A673 (cell line): ENCODE measurements around the gene TMEM213. TPM values are rescaled to one million over a fixed set of nuclear protein-coding genes. Genes with fewer than 3 reads are reported as not detected.

Experiments used
- BruUV-seq: library from RNA; stranded (reverse); fragments of 400-500 nt; replicated peaks from 2 replicates; lab custom pipeline; 2021; lab: Mats Ljungman, UMichigan
- CTCF ChIA-PET: fragments of 300-600 bp; sonication (Branson Sonifier 250); formaldehyde crosslinking; loops from one replicate; lab custom pipeline; 2022; ENCODE audit warnings: antibody characterized with exemption; lab: Charles Lee
- POLR2A ChIA-PET: fragments of 300-600 bp; sonication (Branson Sonifier 250); formaldehyde crosslinking; loops from one replicate; lab custom pipeline; 2022; ENCODE audit warnings: antibody characterized with exemption; ENCODE audit not compliant: low non-redundant PET; lab: Charles Lee
- DNase-seq: peaks from one replicate; pipeline ENCODE4 v3.0.0-alpha.2; 2015; ENCODE audit warnings: low spot score
- H3K27ac ChIP-seq: fragments of 200-600 bp; sonication (generic); 2 replicates; pipeline ENCODE4 v1.5.1; 2016; ENCODE audit warnings: mixed run types, low read depth, mild to moderate bottlenecking, mixed read lengths, antibody characterized with exemption, low read length; ENCODE audit not compliant: poor library complexity, severe bottlenecking
- H3K27me3 ChIP-seq: fragments of 200-600 bp; sonication (generic); replicated peaks from 2 replicates; pipeline ENCODE4 v1.6.1; 2017; ENCODE audit warnings: mixed run types, low read depth, mild to moderate bottlenecking, mixed read lengths, antibody characterized with exemption, low read length; ENCODE audit not compliant: insufficient read depth, poor library complexity
- H3K36me3 ChIP-seq: fragments of 200-600 bp; sonication (generic); 2 replicates; pipeline ENCODE4 v1.6.1; 2016; ENCODE audit warnings: mixed run types, mild to moderate bottlenecking, mixed read lengths, antibody characterized with exemption, low read length; ENCODE audit not compliant: insufficient read depth, poor library complexity, severe bottlenecking
- H3K4me1 ChIP-seq: fragments of 200-600 bp; sonication (generic); 2 replicates; pipeline ENCODE4 v1.6.1; 2017; ENCODE audit warnings: mixed run types, mild to moderate bottlenecking, mixed read lengths, antibody characterized with exemption, low read length; ENCODE audit not compliant: insufficient read depth, poor library complexity, severe bottlenecking
- H3K4me3 ChIP-seq: fragments of 200-600 bp; sonication (generic); 2 replicates; pipeline ENCODE4 v1.5.1; 2016; ENCODE audit warnings: low read depth, mixed run types, mild to moderate bottlenecking, mixed read lengths, low read length; ENCODE audit not compliant: poor library complexity, severe bottlenecking
- H3K9me3 ChIP-seq: fragments of 200-600 bp; sonication (generic); 2 replicates; pipeline ENCODE4 v1.6.1; 2016; ENCODE audit warnings: mixed run types, low read depth, mild to moderate bottlenecking, mixed read lengths, antibody characterized with exemption, low read length; ENCODE audit not compliant: poor library complexity, severe bottlenecking
- EZH2 ChIP-seq: fragments of 200-600 bp; sonication (generic); IDR thresholded peaks from 2 replicates; pipeline ENCODE4 v1.6.1; 2017; ENCODE audit warnings: borderline replicate concordance, low read depth, mild to moderate bottlenecking, mixed read lengths, antibody characterized with exemption, low read length; ENCODE audit not compliant: poor library complexity, severe bottlenecking
- intact Hi-C: fragments of 100-400 bp; cut with micrococcal nuclease; formaldehyde crosslinking; loops from one replicate; pipeline ENCODE4 v1.10.0; 2022; ENCODE audit not compliant: unreplicated experiment
- total RNA-seq: library from RNA; stranded (reverse); gene quantifications from 2 replicates; pipeline ENCODE4 v1.2.3, GENCODE V29; 2021
- TF ChIP-seq, protein P1 (sequence below): fragments of 300-800, 200-600 bp; sonication (generic); conservative IDR thresholded peaks from 2 replicates; pipeline ENCODE4 v1.5.1; 2017; ENCODE audit warnings: low read depth, mild to moderate bottlenecking, antibody characterized with exemption, low read length, moderate library complexity, mixed read lengths

Gene TMEM213
- total RNA-seq, 1 experiment from 2014 or later = not detected

DNA sequence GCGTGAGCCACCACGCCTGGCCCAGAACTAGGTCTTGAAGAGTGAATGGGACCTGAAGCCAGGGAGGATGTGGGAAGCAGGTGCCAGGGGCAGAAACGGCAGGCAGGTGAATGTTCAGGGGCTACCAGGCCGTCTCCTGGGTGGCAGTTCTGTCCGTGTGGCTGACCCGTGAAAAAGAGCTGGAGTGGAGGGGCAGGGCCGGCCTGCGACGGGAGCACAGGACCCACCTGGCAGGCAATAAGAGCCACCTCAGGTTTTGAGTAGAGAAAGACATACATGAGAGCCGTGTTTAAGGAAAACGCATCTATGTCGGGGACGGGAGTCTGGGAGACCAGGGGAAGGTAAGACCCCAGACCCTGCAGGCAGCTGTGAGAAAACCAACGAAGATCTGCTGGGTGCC lies 70.9 kb downstream of the TMEM213 start:
- TF ChIP-seq, protein P1, sequence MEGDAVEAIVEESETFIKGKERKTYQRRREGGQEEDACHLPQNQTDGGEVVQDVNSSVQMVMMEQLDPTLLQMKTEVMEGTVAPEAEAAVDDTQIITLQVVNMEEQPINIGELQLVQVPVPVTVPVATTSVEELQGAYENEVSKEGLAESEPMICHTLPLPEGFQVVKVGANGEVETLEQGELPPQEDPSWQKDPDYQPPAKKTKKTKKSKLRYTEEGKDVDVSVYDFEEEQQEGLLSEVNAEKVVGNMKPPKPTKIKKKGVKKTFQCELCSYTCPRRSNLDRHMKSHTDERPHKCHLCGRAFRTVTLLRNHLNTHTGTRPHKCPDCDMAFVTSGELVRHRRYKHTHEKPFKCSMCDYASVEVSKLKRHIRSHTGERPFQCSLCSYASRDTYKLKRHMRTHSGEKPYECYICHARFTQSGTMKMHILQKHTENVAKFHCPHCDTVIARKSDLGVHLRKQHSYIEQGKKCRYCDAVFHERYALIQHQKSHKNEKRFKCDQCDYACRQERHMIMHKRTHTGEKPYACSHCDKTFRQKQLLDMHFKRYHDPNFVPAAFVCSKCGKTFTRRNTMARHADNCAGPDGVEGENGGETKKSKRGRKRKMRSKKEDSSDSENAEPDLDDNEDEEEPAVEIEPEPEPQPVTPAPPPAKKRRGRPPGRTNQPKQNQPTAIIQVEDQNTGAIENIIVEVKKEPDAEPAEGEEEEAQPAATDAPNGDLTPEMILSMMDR = no peak
- TF ChIP-seq EZH2 = no peak
- Histone ChIP-seq H3K27ac (no peak overlapping the region), H3K4me1 (no peaks in the 10 kb centered on the region), H3K4me3 (no peak overlapping the region), H3K9me3 (no peaks in the 10 kb centered on the region), H3K27me3 (no peaks in the 10 kb centered on the region), H3K36me3 (no peaks in the 10 kb centered on the region)
- intact Hi-C loops = loop anchor here (10.0 kb wide), 1 partner anchor 704 kb away; no protein-coding TSS in a partner anchor
- no peak for DNase-seq
- ChIA-PET CTCF (no interaction called here), POLR2A (no interaction called here)
- no TSS peak for BruUV-seq

DNA sequence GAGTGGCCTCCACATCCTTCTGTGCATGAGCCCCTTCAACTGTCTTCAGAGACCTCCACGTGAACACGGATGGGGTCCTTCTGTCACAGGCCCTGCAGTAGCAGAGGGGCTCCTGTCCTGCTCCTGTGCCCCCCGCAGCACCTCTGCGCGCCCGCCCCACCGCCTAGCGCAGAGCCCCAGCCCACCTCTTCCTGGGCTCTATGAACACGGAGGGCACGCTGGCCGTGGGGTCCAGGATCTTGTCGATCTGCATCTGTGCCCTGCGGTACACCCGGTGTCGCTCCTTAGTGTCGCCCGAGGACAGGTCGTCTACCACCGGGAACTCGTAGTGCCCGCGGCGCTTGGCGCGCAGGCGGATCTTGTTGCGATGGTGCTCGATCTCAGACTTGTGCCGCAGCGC lies 71.6 kb downstream of the TMEM213 start:
- intact Hi-C loops = loop anchor here (10.0 kb wide), 1 partner anchor 705 kb away; no protein-coding TSS in a partner anchor
- no peak overlapping the region for H3K27ac ChIP-seq
- H3K9me3 ChIP-seq = no peaks in the 10 kb centered on the region
- ChIA-PET CTCF (no interaction called here), POLR2A (no interaction called here)
- DNase-seq = no peak
- BruUV-seq = no TSS peak
- TF ChIP-seq EZH2 = no peak
- TF ChIP-seq, protein P1 = no peak
- H3K27me3 ChIP-seq = no peaks in the 10 kb centered on the region
- no peak overlapping the region for H3K4me3 ChIP-seq
- no peaks in the 10 kb centered on the region for H3K36me3 ChIP-seq
- H3K4me1 ChIP-seq = no peaks in the 10 kb centered on the region

DNA sequence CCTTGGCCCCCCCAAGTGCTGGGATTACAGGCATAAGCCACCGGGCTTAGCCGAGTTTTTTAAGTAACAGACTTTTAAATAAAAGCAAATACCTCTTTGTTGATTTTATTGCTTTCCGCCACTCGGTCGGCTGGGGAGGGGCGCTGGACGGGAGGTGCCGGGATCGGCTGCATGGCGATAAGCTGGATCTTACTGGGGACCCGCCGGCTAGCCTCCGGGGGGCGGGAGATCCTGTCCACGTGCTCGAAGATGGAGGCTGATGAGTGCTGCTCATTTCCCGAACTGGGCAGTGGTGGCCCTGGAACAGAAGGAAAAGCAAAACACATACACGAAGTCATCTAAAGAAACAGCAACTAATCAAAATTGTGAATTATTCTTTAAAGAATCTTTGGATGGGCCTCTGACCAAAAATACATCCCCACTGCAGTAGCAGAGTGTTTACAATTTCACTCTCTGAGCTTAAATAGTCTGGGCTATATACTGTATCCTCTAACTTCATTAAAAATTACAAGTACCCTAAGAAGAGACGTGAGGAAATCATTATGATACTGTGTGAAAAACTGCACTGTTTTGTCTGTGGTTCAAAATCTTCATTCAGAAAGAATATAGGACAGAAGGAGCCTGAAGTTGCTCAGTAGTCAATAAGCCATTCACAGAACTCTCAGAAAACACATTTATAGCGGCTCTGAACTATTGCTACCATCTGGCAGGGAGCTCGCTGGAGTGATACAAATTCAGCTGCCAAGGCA lies 73.4 kb downstream of the TMEM213 start:
- ChIA-PET POLR2A (no interaction called here), CTCF (no interaction called here)
- H3K4me1 ChIP-seq = no peaks in the 10 kb centered on the region
- no peaks in the 10 kb centered on the region for H3K36me3 ChIP-seq
- H3K27me3 ChIP-seq = no peaks in the 10 kb centered on the region
- H3K9me3 ChIP-seq = no peaks in the 10 kb centered on the region
- DNase-seq = no peak
- TF ChIP-seq, protein P1 = no peak
- TF ChIP-seq EZH2 = no peak
- no peak overlapping the region for H3K27ac ChIP-seq
- intact Hi-C loops = no loop called here
- BruUV-seq = no TSS peak
- H3K4me3 ChIP-seq = no peak overlapping the region
